Myocyte (in vitro differentiated cells): ENCODE data around the gene NTRK2. TPM values are rescaled to one million over a fixed set of nuclear protein-coding genes. Genes with fewer than 3 reads are reported as not detected.

Source experiments
- DNase-seq: peaks from one replicate; pipeline ENCODE4 v3.0.0-alpha.2; 2012; ENCODE audit warnings: low read depth
- total RNA-seq: library from RNA; depleted of rRNA; stranded (reverse); fragments of >200 nt; gene quantifications from 2 replicates; pipeline ENCODE4 v1.2.3, GENCODE V29; 2014

The NTRK2 gene
- total RNA-seq, 1 donor from 2014 or later = not detected

GRCh38 chr9:84731696-84732095 lies 62.2 kb downstream of the NTRK2 start:
- DNase-seq = no peak

- no peak for DNase-seq
Measured at GRCh38 chr9:84736081-84736480, 66.6 kb downstream of the NTRK2 start.

- no peak for DNase-seq
Measured at GRCh38 chr9:84736536-84736935, 67.0 kb downstream of the NTRK2 start.

GRCh38 chr9:84738353-84738752 lies 68.8 kb downstream of the NTRK2 start:
- no peak for DNase-seq

- no peak for DNase-seq
Measured at GRCh38 chr9:84742261-84742660, 72.7 kb downstream of the NTRK2 start.

GRCh38 chr9:84744195-84744594 lies 74.7 kb downstream of the NTRK2 start:
- no peak for DNase-seq

GRCh38 chr9:84744726-84745125 lies 75.2 kb downstream of the NTRK2 start:
- DNase-seq = no peak

- DNase-seq = no peak
Measured at GRCh38 chr9:84748112-84748511, 78.6 kb downstream of the NTRK2 start.

- no peak for DNase-seq
Measured at GRCh38 chr9:84750152-84750865, 80.8 kb downstream of the NTRK2 start.

GRCh38 chr9:84751921-84752320 lies 82.4 kb downstream of the NTRK2 start:
- DNase-seq = no peak

- no peak for DNase-seq
Measured at GRCh38 chr9:84754461-84754860, 84.9 kb downstream of the NTRK2 start.

- DNase-seq = no peak
Measured at GRCh38 chr9:84754881-84755280, 85.4 kb downstream of the NTRK2 start.

- no peak for DNase-seq
Measured at GRCh38 chr9:84755380-84755779, 85.9 kb downstream of the NTRK2 start.

- DNase-seq = no peak
Measured at GRCh38 chr9:84756171-84756570, 86.6 kb downstream of the NTRK2 start.

GRCh38 chr9:84756731-84757130 lies 87.2 kb downstream of the NTRK2 start:
- no peak for DNase-seq

- no peak for DNase-seq
Measured at GRCh38 chr9:84758817-84759216, 89.3 kb downstream of the NTRK2 start.

GRCh38 chr9:84759300-84759750 lies 89.8 kb downstream of the NTRK2 start:
- DNase-seq = no peak

- no peak for DNase-seq
Measured at GRCh38 chr9:84759804-84760203, 90.3 kb downstream of the NTRK2 start.

- DNase-seq = no peak
Measured at GRCh38 chr9:84761137-84761808, 91.7 kb downstream of the NTRK2 start.

GRCh38 chr9:84772511-84772910 lies 103.0 kb downstream of the NTRK2 start:
- no peak for DNase-seq

GRCh38 chr9:84773022-84773421 lies 103.5 kb downstream of the NTRK2 start:
- no peak for DNase-seq

GRCh38 chr9:84775056-84775643 lies 105.6 kb downstream of the NTRK2 start:
- DNase-seq = no peak

- DNase-seq = no peak
Measured at GRCh38 chr9:84778570-84778969, 109.0 kb downstream of the NTRK2 start.
